HPDE6-E6E7 (cell line): ENCODE measurements around the gene LRRC52.

Source experiments
- DNase-seq: peaks from one replicate; pipeline ENCODE4 v3.0.0; 2011; ENCODE audit warnings: missing footprints; ENCODE audit errors: extremely low spot score

LRRC52 gene

DNA sequence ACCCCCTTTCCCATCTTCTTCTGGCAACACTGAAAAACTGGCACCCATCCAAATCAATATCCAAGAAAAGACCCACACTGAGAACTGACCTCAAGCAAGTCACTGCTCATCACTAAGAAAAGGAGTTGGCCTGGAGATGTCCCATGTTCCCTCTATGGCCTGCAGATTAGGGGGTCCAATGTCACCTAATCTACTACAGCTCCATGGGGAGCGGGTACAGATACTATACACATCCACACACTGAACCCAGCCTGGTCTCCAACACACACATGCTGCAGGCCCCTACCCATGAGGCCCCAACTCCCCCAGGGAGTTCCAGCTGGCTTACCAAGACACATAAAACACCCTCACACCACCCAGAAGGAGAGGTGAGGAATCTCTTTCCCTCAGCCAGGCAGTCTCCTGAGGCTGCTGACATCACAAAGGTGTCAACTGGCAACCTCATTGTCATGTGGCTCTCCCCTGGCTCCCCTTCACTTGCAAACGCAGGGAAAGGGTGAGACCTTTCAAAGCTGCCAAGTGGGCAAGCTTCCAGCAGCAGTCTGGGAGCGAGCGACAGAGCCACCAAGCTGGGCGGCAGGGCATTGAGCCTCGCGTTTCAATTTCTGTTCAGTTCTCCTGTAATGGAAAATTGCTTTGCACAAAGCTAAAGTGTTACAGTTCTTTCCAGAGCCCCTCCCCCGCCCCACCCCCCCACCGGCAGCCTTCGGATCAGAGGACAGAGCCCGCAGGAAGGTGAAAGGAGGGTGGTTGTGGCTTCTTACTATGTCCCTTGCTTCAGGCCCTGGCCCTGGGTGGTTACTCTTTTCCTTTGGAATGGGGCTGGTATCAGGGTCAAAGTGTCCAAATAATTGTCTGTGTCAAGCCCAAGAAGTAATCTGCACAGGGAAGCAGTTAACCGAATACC lies at the start of gene LRRC52:
Gene LRRC52 (plus strand): TSS at position 469 of the 907 bp plus-strand sequence. CDS start 297 bp downstream, at position 766.
- no peak for DNase-seq

GRCh38 chr1:165494949-165495857 lies 48.6 kb upstream of the LRRC52 start:
- DNase-seq, result no peak

GRCh38 chr1:165495858-165496205 lies 48.0 kb upstream of the LRRC52 start:
- DNase-seq, result no peak

DNA sequence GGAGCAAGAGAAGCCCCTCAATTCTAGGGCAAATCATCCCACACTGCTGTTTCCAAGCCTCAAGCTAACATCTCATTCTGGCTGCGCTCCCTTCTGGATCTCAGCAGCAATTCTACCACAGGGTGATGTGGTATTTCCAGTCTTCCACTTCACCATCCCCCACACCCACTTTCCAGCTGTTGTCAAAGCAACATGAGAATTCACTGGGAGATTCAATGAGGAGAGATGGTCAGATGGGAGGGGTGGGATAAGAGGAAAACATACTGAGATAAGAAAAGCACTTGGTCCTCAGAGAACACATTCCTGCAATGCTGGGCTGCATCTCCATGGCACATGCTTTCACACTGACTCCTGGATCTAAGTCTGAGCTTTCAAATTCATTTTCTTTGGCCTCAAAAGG lies 47.3 kb upstream of the LRRC52 start:
- no peak for DNase-seq

DNA sequence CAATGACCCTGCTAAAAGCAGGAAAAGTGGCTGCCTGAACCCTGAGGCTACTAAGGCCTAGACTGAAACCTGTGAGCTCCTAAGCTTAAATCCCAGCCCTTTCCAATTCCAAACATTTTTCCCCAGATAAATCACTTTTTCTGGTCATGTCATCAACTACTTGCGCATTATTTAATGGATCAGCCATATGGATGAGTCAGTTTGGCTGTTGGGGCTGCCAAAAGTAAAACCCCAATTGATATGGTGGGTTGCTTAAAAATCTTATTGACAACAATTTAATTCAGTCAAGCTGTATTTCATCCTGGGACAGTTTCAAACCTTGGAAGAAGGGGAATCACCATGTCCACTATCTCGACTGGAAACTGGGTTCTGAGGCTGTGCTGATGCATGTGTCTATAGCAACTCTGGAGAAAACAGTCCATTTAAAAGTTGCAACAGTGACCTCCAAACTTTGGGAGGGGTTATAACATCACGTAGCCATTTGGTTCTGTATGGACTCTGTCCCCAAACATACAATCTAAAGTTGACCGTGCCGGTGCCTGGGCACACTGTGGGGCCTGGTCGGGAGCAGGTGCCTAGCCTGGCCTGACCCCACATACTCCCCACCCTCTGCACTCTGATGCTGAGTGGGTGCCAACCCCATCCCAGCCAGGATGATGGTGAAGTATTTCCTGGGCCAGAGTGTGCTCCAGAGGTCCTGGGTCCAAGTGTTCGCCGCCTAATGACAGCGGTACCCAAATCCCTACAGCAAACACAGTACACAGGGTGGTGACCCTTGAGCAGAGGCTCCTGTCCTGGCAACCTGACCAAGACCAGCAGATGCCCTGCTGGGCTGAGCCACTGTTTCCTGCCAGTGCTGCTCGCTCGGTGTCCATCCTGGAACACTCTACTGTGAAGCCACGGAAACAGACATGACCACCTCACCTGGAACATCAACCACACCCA lies 46.5 kb upstream of the LRRC52 start:
- DNase-seq, result no peak

DNA sequence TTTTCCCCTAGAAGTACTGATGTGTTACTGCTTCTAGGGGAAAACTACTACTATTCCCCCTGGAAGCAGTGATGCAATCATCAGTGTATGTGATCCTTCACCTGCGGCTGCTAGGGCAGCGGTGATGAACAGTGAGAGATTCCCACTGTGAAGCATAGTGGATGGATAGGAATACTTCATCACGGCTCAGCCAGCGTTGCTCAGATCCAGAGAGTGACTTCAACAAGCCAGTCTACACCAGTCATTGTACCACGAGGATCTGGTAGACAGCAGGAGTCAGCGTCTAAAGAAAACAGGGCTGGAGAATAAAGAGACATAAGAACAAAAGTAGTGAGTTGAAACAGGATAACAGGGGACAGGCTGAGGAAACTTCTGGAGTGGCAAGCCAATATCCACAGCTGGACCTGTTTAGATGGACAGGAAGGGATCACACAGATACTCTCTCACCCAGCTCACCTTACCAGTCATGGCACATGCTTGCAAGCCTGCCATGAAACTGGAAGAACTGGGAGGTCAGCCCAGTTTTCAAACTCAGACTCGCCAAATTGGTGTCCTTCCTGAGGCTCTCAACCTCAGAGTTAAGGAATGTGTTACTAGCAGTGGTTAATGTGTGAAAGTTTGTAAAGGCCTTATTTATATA lies 42.4 kb upstream of the LRRC52 start:
- DNase-seq, result no peak

DNA sequence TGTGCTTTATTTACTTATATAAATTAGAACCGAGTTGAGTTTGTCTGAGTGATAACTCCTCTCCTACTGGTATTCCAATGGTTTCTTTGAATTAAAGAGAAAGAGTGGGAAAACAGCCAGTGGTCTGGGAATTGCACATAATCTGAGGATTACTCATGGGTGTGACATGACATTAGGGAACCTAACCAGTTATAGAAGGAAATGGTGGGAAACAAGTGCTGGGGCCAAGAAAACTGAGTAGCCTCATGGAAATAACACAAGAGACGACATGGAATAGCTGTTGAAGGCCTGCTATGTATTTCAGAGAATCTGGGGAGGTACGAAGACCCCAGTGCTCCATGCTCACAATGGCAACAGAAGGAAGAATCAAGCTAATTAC lies 41.8 kb upstream of the LRRC52 start:
- no peak for DNase-seq

DNA sequence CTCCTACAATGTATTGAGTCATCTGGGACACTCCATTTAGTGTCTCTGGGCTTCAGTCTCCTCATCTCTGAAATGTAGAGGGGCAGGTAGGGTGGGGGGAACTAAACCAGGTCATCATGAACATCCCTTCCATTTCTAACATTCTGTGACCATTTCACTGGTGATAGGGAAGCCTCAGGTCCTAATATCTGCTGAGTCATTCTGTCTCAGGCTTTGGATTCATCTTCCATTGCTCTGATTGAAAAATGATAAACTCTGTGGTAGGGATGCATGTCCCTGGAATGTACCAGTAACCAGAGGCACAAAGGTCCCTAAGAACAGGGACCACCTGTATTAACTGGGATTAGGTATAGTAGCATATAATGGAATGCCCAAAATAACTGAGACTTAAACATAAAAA lies 36.2 kb upstream of the LRRC52 start:
- no peak for DNase-seq

DNA sequence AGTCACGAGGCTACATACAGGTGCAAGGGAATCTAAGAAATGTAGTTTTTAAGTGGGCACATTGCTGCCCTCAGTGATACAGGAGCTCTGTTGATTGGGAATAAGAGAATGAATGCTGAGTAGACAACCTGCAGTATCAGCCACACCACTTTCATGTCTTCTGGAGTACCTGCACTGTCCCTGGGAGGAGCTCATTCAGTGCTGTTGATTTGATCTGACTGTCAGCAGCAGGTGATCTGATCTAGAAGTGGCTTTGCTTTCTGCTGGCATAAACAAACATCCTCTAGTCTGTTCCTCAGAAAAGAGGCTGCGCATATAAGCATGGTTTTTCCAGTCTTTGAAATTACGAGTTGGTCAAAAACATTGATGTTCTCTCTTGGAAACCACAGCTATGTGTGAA lies 35.5 kb upstream of the LRRC52 start:
- no peak for DNase-seq

DNA sequence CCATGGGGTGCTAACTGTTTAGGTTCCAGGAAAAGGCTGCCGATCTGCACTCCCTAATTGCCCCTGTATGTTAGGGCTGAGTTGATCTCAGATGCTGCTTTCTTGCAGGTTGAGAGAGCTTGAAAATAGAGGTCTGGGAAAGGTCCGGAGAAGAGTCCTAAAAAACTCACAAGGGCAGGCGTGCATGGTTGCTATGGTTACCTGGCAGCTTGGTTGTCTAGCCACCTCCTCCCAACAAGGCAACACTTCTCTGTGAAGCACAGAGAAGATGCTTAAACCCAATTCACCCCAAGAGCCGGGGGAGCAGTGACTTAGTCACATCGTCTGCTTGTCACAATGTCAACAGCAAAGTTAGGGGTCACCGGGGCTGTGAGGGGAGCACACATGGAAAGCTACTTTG lies 31.0 kb upstream of the LRRC52 start:
- DNase-seq, result no peak

- DNase-seq, result no peak
Observed at GRCh38 chr1:165516469-165516868, 27.3 kb upstream of the LRRC52 start.

- DNase-seq, result no peak
Observed at GRCh38 chr1:165520646-165521045, 23.2 kb upstream of the LRRC52 start.

GRCh38 chr1:165524639-165525285 lies 19.0 kb upstream of the LRRC52 start:
- DNase-seq, result no peak

GRCh38 chr1:165525708-165526107 lies 18.1 kb upstream of the LRRC52 start:
- no peak for DNase-seq

- DNase-seq, result no peak
Observed at GRCh38 chr1:165527251-165528007, 16.4 kb upstream of the LRRC52 start.

DNA sequence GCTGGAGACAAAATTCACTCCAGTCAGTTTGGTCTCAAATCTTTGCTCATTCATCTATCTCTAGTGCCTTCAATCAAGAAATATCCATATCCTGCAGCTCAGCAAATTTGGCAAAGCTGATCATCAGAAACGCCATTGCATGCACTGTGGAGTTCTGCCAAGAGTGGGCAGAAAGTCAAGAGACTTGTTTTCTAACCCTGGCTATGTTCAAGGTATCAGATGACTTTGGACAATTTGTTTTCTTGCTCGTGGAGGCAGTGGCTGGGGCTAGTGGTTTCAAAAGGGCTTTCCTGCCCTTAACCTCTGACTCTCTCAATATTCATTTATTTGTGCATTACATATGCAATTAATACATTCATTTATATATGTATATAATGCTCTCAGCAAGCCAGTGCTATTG lies 12.8 kb upstream of the LRRC52 start:
- DNase-seq, result no peak

DNA sequence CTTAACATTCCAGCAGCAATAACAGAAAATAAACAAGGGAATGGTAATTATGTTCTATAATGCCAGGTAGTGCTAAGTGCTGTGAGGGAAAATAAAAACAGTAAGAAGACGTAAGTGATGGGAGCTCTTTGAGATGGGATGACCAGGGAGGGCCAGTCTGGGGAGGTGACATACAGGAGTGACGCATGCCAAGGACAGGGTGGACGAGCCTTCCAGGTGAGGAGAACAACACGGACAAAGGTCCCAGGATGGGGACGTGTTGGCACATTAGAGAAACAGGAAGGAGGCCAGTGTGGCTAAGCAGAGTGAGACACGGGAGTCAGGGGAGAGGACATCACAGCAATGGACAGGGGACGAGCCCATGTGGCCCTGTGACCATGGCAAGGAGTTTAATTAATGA lies 11.7 kb upstream of the LRRC52 start:
- no peak for DNase-seq

DNA sequence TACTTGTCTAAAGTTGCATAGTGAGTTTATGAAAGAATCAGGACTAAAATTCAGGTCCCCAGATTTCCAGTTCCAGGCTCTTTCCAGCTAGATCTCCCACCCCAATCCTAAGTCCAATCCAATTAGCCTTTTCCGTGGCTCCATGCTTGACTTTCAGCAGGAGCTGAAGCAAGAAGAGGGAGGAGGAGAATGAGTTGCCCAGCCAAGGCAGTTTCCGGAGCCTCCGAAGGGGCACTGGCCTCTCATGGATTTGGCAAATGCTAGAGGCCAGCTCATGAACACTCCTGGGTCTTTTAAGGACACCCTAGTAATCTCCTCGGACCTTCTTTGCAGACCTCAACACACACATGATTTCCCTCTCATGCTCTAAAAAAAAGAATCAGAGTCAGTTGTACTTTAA lies 10.5 kb upstream of the LRRC52 start:
- no peak for DNase-seq

- no peak for DNase-seq
Observed at GRCh38 chr1:165536016-165536415, 7.8 kb upstream of the LRRC52 start.
